Skeletal muscle tissue (tissue), 4 donors: ENCODE results near the gene CDKL1. TPM values are rescaled to one million over a fixed set of nuclear protein-coding genes. Genes with fewer than 3 reads are reported as not detected.
"Not testable (repeated sequence)": the region's sequence is repeated elsewhere in the genome, so short reads cannot be mapped to it uniquely, and the experiment has no call there.

Source experiments
- H3K27ac ChIP-seq: one replicate; pipeline ENCODE4 v1.7.0; 2013; ENCODE audit warnings: mild to moderate bottlenecking, low read depth, low read length, inconsistent platforms
- H3K27me3 ChIP-seq, 3 donors: one replicate each; pipeline ENCODE4 v1.7.0; 2013; ENCODE audit warnings: low read length in 3 of 3; ENCODE audit not compliant: control insufficient read depth in 3 of 3, insufficient read depth in 3 of 3
- H3K36me3 ChIP-seq, 3 donors: one replicate each; pipeline ENCODE4 v1.7.0; 2013; ENCODE audit warnings: low read length in 3 of 3; ENCODE audit not compliant: control insufficient read depth in 3 of 3, insufficient read depth in 3 of 3
- H3K4me1 ChIP-seq, 3 donors: one replicate each; pipeline ENCODE4 v1.7.0; 2013; ENCODE audit warnings: low read length in 3 of 3, mild to moderate bottlenecking in 3 of 3; ENCODE audit not compliant: control insufficient read depth in 3 of 3, insufficient read depth in 3 of 3
- H3K4me3 ChIP-seq, 3 donors: one replicate each; pipeline ENCODE4 v1.7.0; 2013; ENCODE audit warnings: low read length in 3 of 3
- H3K9ac ChIP-seq, 3 donors: one replicate each; pipeline ENCODE4 v1.7.0; 2013; ENCODE audit warnings: low read length in 3 of 3, mild to moderate bottlenecking in 3 of 3, moderate library complexity in 2 of 3, low read depth in 1 of 3
- H3K9me3 ChIP-seq, 3 donors: one replicate each; pipeline ENCODE4 v1.7.0; 2013; ENCODE audit warnings: low read length in 3 of 3; ENCODE audit not compliant: control insufficient read depth in 3 of 3
- total RNA-seq: library from RNA; depleted of rRNA; stranded (reverse); fragments of >200 nt; gene quantifications from one replicate; pipeline ENCODE4 v1.2.3, GENCODE V29; 2014
- donor health status: Osteomylitis.

CDKL1 gene
- total RNA-seq, 1 donor from 2014 or later, result 8.4 TPM

DNA sequence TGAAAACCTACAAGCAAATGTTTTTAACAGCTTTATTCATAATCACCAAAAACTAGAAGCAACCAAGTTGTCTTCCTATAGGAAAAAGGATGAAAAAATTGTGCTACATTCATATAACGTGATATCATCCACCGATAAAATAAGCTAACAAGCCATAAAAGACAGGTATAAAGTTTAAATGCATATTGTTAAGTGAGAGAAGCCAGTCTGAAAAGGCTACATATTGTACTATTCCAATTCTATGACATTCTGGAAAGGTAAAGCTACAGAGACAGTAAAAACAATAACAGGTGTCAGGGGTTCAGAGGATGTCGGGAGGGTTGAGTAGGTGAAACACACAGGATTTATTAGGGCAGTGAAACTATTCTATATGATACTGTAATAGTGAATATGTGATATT lies 22.7 kb downstream of the CDKL1 start:
- no peak overlapping the region for H3K27ac ChIP-seq
- H3K9me3 ChIP-seq, result no peaks in the 10 kb centered on the region
- no peaks in the 10 kb centered on the region for H3K4me1 ChIP-seq
- no peaks in the 10 kb centered on the region for H3K36me3 ChIP-seq
- H3K27me3 ChIP-seq, result no peaks in the 10 kb centered on the region
- no peak overlapping the region for H3K9ac ChIP-seq
- H3K4me3 ChIP-seq, result no peak overlapping the region

DNA sequence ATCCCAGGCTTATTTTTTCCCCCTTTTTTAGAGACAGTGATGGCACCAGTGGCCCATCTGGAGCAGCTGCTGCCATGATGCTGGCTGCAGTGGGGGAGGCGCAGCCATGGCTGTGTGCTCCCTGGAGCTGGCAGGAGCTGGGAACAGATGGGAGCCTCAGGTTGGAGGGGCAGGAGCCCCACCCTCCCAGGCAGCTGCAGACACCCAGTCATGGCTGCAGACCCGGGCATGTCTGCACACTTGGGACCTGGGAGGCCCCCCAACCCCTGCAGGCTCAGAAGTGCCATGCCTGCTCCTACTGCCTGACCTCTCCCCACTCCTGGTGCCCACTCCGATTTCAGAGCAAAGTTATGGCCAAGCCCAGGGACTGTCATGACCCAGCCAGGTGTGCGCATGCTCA lies 25.1 kb downstream of the CDKL1 start:
- no peaks in the 10 kb centered on the region for H3K4me1 ChIP-seq

DNA sequence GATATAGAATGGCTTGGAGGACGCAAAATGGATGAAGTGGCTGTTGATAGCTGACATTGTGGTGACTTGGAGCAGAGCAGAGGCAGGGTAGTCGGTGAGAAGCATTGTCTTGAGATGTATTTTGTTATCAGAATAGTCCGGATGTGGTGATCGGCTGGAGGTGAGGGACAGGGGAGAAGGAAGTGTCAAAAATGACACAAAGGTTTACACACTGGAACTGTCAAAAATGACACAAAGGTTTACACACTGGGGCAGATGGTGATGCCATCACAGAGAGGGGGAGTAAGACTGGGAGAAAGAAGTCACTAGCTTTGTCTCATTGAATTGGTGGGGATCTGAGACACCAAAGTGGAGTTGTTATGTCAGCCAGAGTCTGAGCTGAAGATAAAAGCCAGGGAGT lies 30.1 kb downstream of the CDKL1 start:
- Histone ChIP-seq H3K9ac (no peak overlapping the region), H3K4me3 (no peak overlapping the region), H3K36me3 (no peaks in the 10 kb centered on the region), H3K27ac (no peak overlapping the region), H3K27me3 (no peaks in the 10 kb centered on the region), H3K9me3 (no peaks in the 10 kb centered on the region), H3K4me1 (peaks cover 0 to 6% (median 4%) of the 10 kb centered on the region in 3 donors)

More for the DNA sequence above, 25.1 kb downstream of the CDKL1 start:
- Histone ChIP-seq H3K27ac (no peak overlapping the region), H3K36me3 (no peaks in the 10 kb centered on the region), H3K4me3 (no peak overlapping the region), H3K27me3 (no peaks in the 10 kb centered on the region), H3K9me3 (no peaks in the 10 kb centered on the region), H3K9ac (no peak overlapping the region)

DNA sequence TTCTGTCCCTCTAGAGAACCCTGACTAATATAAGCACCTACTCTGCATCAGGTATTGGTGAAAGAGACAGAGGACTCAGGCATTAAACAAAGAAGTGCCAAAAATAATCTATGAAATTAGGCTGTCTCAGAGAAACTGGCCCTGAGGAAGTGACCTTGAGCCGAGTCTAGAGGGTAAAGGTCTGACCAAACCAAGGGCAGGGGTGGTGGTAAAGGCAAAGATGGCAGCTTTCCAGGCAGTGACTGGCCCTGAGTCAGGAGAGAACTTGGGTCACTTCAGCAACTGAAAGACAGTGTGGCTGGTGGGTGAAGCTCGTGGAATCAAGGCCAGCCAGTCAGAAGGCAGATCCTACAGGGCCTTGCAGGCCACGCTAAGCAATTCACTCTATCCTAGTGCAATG lies 30.6 kb downstream of the CDKL1 start:
- Histone ChIP-seq H3K27me3 (no peaks in the 10 kb centered on the region), H3K4me3 (no peak overlapping the region), H3K9ac (no peak overlapping the region), H3K9me3 (no peaks in the 10 kb centered on the region), H3K27ac (no peak overlapping the region), H3K36me3 (no peaks in the 10 kb centered on the region), H3K4me1 (peaks cover 0 to 6% (median 4%) of the 10 kb centered on the region in 3 donors)

DNA sequence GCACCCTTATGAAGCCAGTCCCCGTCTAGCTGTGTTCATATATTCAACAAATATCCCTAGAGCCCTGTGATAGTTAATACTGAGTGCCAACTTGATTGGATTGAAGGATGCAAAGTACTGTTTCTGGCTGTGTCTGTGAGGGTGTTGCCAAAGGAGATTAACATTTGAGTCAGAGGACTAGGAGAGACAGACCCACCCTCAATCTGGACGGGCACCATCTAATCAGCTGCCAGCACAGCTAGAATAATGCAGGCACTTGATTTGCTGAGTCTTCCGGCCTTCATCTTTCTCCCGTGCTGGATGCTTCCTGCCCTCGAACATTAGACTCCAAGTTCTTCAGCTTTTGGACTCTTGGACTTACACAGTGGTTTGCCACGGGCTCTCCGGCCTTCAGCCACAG lies 31.1 kb downstream of the CDKL1 start:
- not testable (repeated sequence) for H3K9me3 ChIP-seq, H3K27ac ChIP-seq, H3K9ac ChIP-seq

DNA sequence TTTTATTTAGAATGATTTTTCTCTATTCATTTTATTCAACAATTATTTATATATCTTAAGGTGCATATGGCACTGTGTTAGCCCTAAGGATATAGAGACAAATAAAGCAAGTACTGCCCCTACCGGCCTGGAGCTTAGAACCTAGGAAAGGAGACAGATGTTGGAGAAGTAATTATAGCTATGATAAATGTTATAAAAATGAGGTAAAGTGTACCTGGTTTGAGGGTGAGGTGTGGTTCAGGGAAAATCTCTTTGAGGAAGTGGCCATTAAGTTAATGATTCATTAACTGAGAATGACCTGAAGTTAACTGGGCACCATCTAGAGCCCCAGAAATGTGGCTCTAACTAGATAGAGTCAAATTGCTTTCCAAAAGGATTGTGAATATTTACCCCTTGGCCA lies 31.9 kb downstream of the CDKL1 start:
- Histone ChIP-seq H3K36me3 (no peaks in the 10 kb centered on the region), H3K27me3 (no peaks in the 10 kb centered on the region), H3K9me3 (no peaks in the 10 kb centered on the region), H3K27ac (no peak overlapping the region), H3K4me3 (no peak overlapping the region), H3K9ac (no peak overlapping the region), H3K4me1 (peaks cover 0 to 6% (median 4%) of the 10 kb centered on the region in 3 donors)

More for the DNA sequence above, 31.1 kb downstream of the CDKL1 start:
- not testable (repeated sequence) for H3K27me3 ChIP-seq, H3K4me1 ChIP-seq, H3K36me3 ChIP-seq, H3K4me3 ChIP-seq

DNA sequence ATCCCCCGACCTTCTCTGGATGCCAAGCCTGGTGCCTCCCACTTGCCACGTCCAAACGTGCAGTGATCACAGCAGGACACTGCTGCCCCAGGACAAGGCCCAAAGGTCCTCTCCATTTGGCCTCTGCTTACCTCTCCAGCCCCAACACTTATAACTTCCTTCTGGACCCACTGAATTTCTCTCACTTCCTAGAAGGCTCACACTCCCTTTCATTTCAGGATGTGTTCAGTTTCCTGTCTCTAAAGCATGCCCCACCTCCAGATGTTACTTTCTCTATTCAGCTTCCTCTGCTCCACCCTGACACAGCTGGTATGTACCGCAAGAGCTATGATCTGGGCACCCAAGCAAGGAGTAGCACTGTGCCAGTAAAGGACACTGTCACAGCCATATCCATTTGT lies 33.0 kb downstream of the CDKL1 start:
- no peaks in the 10 kb centered on the region for H3K9me3 ChIP-seq
- no peaks in the 10 kb centered on the region for H3K27me3 ChIP-seq

DNA sequence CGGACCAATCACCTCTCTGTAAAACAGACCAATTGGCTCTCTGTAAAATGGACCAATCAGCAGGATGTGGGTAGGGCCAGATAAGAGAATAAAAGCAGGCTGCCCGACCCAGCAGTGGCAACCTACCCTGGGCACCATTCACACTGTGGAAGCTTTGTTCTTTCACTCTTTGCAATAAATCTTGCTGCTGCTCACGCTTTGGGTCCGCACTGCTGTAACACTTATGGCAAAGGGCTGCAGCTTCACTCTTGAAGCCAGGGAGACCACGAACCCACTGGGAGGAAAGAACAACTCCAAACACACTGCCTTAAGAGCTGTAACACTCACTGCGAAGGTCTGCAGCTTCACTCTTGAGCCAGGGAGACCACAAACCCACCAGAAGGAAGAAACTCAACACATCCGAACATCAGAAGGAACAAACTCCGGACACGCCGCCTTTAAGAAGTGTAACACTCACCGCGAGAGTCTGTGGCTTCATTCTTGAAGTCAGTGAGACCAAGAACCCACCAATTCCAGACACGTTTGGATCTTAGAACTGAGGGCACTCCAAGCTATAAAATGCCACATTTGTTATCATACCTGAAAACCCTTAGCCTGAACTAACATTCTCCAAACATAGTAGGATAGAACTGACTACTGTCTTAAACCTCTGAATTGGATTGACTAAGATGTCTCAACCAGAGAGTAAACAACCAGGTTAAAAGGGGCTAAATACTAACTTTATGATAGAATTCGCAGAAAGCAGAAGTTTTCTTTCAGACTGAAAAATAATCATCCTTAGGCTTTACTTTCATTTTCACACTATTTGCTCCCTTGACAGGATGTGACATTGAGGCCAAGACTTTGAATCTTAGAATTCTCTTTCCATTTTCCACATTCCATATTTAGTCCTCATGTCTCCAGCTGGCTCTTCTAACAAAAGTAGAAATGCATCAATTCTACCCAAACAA lies 33.6 kb downstream of the CDKL1 start:
- peak overlapping the region; percentile 48 for H3K27ac ChIP-seq
- no peaks in the 10 kb centered on the region for H3K27me3 ChIP-seq
- peak overlapping the region; percentile 18 to 59 (median 49) for H3K4me3 ChIP-seq
- H3K9me3 ChIP-seq, result no peaks in the 10 kb centered on the region
- peaks cover 0 to 6% (median 4%) of the 10 kb centered on the region in 3 donors for H3K4me1 ChIP-seq
- H3K9ac ChIP-seq, result peak overlapping the region in 1 of 3 donors; percentile 51
- H3K36me3 ChIP-seq, result no peaks in the 10 kb centered on the region

More for the DNA sequence above, 33.0 kb downstream of the CDKL1 start:
- peaks cover 0 to 6% (median 4%) of the 10 kb centered on the region in 3 donors for H3K4me1 ChIP-seq
- H3K9ac ChIP-seq, result no peak overlapping the region
- peak overlapping the region; percentile 18 to 59 (median 49) for H3K4me3 ChIP-seq
- H3K27ac ChIP-seq, result peak overlapping the region; percentile 48
- H3K36me3 ChIP-seq, result no peaks in the 10 kb centered on the region

DNA sequence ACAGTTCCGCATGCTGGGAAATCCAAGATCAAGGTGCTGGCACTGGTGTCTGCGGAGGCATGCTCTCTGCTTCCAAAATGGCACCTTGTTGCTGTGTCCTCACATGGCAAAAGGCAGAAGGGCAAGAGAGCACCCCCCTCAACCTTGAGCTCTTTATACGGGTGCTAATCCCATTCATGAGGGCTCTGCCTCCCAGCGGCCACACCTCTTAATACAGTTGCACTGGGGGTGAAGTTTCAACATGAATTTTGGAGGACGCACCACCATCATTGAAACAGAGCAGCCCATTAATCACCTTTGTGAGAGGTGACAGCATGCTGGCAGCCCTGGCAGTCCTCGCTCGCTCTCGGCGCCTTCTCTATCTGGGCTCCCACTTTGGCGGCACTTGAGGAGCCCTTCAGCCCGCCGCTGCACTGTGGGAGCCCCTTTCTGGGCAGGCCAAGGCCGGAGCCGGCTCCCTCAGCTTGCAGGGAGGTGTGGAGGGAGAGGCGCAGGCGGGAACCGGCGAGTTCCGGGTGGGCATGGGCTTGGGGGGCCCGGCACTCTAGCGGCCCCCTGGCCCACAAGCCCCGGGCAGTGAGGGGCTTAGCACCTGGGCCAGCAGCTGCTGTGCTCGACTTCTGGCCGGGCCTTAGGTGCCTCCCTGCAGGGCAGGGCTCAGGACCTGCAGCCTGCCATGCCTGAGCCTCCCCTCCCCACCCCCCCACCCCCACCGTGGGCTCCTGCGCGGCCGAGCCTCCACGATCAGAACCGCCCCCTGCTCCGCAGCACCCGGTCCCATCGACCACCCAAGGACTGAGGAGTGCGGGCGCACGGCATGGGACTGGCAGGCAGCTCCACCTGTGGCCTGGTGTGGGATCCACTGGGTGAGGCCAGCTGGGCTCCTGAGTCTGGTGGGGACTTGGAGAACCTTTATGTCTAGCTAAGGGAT lies 34.9 kb downstream of the CDKL1 start:
- H3K9ac ChIP-seq, H3K36me3 ChIP-seq, H3K4me3 ChIP-seq, H3K27ac ChIP-seq, H3K27me3 ChIP-seq, H3K9me3 ChIP-seq, H3K4me1 ChIP-seq: not testable (repeated sequence)
